GM19372 (cell line): ENCODE measurements around the gene FPR3.
"Not testable (repeated sequence)": the region's sequence is repeated elsewhere in the genome, so short reads cannot be mapped to it uniquely, and the experiment has no call there.

Experiments used
- ATAC-seq: cut with Tn5 transposase; IDR thresholded peaks from one replicate; pipeline ENCODE4 v1.9.1; 2021; ENCODE audit warnings: mild to moderate bottlenecking, low read depth, moderate library complexity; ENCODE audit not compliant: unreplicated experiment

FPR3 gene

GRCh38 chr19:51783372-51783771 is 11.6 kb upstream of the FPR3 start:
- ATAC-seq = no peak

- no peak for ATAC-seq
Observed at GRCh38 chr19:51784109-51784785, 10.7 kb upstream of the FPR3 start.

GRCh38 chr19:51784922-51785690 is 9.9 kb upstream of the FPR3 start:
- ATAC-seq = no peak

GRCh38 chr19:51786646-51787494 is 8.1 kb upstream of the FPR3 start:
- no peak for ATAC-seq

GRCh38 chr19:51788029-51788428 is 6.9 kb upstream of the FPR3 start:
- no peak for ATAC-seq

- no peak for ATAC-seq
Observed at GRCh38 chr19:51789061-51789795, 5.7 kb upstream of the FPR3 start.

- ATAC-seq = no peak
Observed at GRCh38 chr19:51792932-51793331, 2.0 kb upstream of the FPR3 start.

- no peak for ATAC-seq
Observed at GRCh38 chr19:51793994-51794393, 963 bp upstream of the FPR3 start.

- ATAC-seq = no peak
Observed at GRCh38 chr19:51796195-51796679, 1.3 kb downstream of the FPR3 start.

GRCh38 chr19:51797480-51797879 is 2.5 kb downstream of the FPR3 start:
- ATAC-seq = no peak

- ATAC-seq = no peak
Observed at GRCh38 chr19:51798062-51798461, 3.1 kb downstream of the FPR3 start.

- ATAC-seq = no peak
Observed at GRCh38 chr19:51799034-51799773, 4.2 kb downstream of the FPR3 start.

GRCh38 chr19:51799774-51800472 is 5.0 kb downstream of the FPR3 start:
- no peak for ATAC-seq

- no peak for ATAC-seq
Observed at GRCh38 chr19:51800473-51801244, 5.7 kb downstream of the FPR3 start.

- ATAC-seq = no peak
Observed at GRCh38 chr19:51802775-51803174, 7.8 kb downstream of the FPR3 start.

GRCh38 chr19:51803519-51803918 is 8.6 kb downstream of the FPR3 start:
- no peak for ATAC-seq

- no peak for ATAC-seq
Observed at GRCh38 chr19:51803967-51804366, 9.0 kb downstream of the FPR3 start.

- ATAC-seq = not testable (repeated sequence)
Observed at GRCh38 chr19:51804789-51805188, 9.8 kb downstream of the FPR3 start.
